CD4-positive, alpha-beta T cell treated with Interleukin-2 at 100 ng/mL for 4 hours (primary cell): ENCODE data around the gene IRF1.
"Not testable (repeated sequence)": the region's sequence is repeated elsewhere in the genome, so short reads cannot be mapped to it uniquely, and the experiment has no call there.

ENCODE experiments used
- DNase-seq: peaks from one replicate; pipeline ENCODE4 v3.0.0-alpha.2; 2020; ENCODE audit warnings: low spot score

Gene IRF1

GRCh38 chr5:132486318-132487094 lies 4.1 kb downstream of the IRF1 start:
- no peak for DNase-seq

GRCh38 chr5:132485641-132486317 lies 4.8 kb downstream of the IRF1 start:
- no peak for DNase-seq

- DNase-seq, result not testable (repeated sequence)
Observed at GRCh38 chr5:132484876-132485640, 5.5 kb downstream of the IRF1 start.

- no peak for DNase-seq
Observed at GRCh38 chr5:132484391-132484725, 6.2 kb downstream of the IRF1 start.

GRCh38 chr5:132483661-132484390 lies 6.7 kb downstream of the IRF1 start:
- DNase-seq, result no peak

GRCh38 chr5:132483101-132483500 lies 7.5 kb downstream of the IRF1 start:
- DNase-seq, result no peak

GRCh38 chr5:132481596-132482211 lies 8.9 kb downstream of the IRF1 start:
- no peak for DNase-seq

- no peak for DNase-seq
Observed at GRCh38 chr5:132480893-132481595, 9.5 kb downstream of the IRF1 start.

GRCh38 chr5:132480546-132480892 lies 10.1 kb downstream of the IRF1 start:
- DNase-seq, result no peak

GRCh38 chr5:132480042-132480441 lies 10.5 kb downstream of the IRF1 start:
- DNase-seq, result no peak

GRCh38 chr5:132479111-132479951 lies 11.2 kb downstream of the IRF1 start:
- no peak for DNase-seq

GRCh38 chr5:132478366-132478871 lies 12.2 kb downstream of the IRF1 start:
- DNase-seq, result no peak

- no peak for DNase-seq
Observed at GRCh38 chr5:132477784-132478365, 12.7 kb downstream of the IRF1 start.

GRCh38 chr5:132476876-132477781 lies 13.4 kb downstream of the IRF1 start:
- DNase-seq, result no peak

- no peak for DNase-seq
Observed at GRCh38 chr5:132475987-132476875, 14.3 kb downstream of the IRF1 start.

- no peak for DNase-seq
Observed at GRCh38 chr5:132475497-132475882, 15.1 kb downstream of the IRF1 start.

GRCh38 chr5:132474881-132475496 lies 15.6 kb downstream of the IRF1 start:
- DNase-seq, result no peak
